ENCODE data around the gene VAV2.

VAV2 gene

DNA sequence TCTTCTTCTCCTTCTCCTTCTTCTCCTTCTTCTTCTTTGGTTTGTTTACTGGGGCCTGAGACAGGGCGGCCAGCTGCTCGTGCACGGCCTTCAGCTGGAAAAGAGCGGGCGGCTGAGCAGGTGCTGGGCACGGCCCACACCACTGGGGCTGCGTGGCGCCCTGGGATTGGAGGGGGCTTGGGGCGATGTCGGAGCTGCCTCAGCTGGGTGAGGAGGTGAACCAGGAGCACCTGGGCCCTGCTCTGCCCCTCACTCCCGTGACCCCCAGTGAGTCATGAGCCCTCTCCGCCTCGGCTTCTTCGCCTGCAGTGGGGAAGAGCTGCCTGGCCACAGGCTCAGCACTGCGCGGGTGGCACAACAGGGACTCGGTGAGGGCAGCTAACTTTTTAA is 48.0 kb upstream of the VAV2 start:
- no peak overlapping the region for H3K4me2 ChIP-seq (ENCODE audit: low read depth, low read length, poor library complexity, severe bottlenecking)
- H3K27me3 ChIP-seq (ENCODE audit: low read length), result no peaks in the 10 kb centered on the region
- no peak overlapping the region for H2AFZ ChIP-seq (ENCODE audit: low read depth, low read length, severe bottlenecking)
- TF ChIP-seq CTCF (IDR thresholded peaks at IDR 0.05; ENCODE audit: insufficient read depth, low read length, poor library complexity, severe bottlenecking), result no peak
- TF ChIP-seq EZH2phosphoT487 (conservative IDR thresholded peaks at IDR 0.05; ENCODE audit: low read length), result no peak
- H4K20me1 ChIP-seq (ENCODE audit: low read depth, low read length), result no peaks in the 10 kb centered on the region
- H3K9me3 ChIP-seq (ENCODE audit: insufficient read depth, low read length), result no peaks in the 10 kb centered on the region
- H3K36me3 ChIP-seq (ENCODE audit: low read length), result no peaks in the 10 kb centered on the region
- no peak overlapping the region for H3K9ac ChIP-seq (ENCODE audit: low read length)
- H3K9me2 ChIP-seq (replicated peaks; ENCODE audit: insufficient read depth, low read length), result no peaks in the 10 kb centered on the region
- H3K27ac ChIP-seq (ENCODE audit: low read depth, low read length), result no peak overlapping the region
- no peaks in the 10 kb centered on the region for H3F3A ChIP-seq (ENCODE audit: insufficient read depth)
- H3K79me2 ChIP-seq (ENCODE audit: insufficient read depth, low read length), result no peaks in the 10 kb centered on the region
- H3K4me3 ChIP-seq (ENCODE audit: insufficient read depth, low read length, poor library complexity, severe bottlenecking), result no peak overlapping the region

DNA sequence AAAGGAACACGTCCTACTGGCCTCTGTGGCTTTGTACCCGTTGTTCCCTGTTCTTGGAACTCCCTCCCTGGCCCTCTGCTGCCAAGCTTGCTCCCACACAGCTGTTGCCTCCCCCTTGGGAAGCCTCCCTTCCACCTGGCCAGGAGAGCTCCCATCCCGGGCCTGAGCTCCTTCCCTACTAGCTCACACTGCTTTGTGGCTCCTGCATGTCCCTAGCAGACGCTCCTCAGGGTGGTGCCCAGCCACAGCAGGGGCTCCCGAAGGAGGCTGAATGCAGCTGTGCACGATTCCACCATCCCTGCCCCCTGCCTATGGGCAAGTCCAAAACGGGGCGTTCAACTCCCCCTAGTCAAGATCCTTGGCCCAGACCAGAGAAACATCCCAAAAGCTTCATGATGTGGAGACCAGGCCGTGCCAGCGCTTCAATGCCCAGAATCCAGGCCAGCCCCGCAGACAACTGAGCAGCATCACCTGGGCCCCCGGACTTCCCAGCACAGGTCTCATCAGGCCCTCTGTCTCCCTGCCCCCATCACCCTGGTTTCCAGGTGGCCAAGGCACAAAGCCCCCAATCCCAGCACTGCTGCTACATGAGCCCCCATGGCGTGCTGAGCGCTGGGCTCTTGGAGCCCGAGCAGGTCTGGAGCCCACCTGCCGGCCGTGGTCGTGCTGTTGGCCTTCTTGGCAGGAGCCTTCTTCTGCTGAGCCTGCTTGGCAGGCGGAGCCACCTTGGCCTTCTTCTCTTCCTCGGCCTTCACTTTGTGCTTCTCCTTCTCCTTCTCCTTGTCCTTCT is 47.5 kb upstream of the VAV2 start:
- H2AFZ ChIP-seq (ENCODE audit: low read depth, low read length, severe bottlenecking), result no peak overlapping the region
- no peak overlapping the region for H3K27ac ChIP-seq (ENCODE audit: low read depth, low read length)
- no peaks in the 10 kb centered on the region for H3K9me3 ChIP-seq (ENCODE audit: insufficient read depth, low read length)
- no peaks in the 10 kb centered on the region for H3F3A ChIP-seq (ENCODE audit: insufficient read depth)
- no peak overlapping the region for H3K9ac ChIP-seq (ENCODE audit: low read length)
- no peaks in the 10 kb centered on the region for H3K9me2 ChIP-seq (replicated peaks; ENCODE audit: insufficient read depth, low read length)
- H4K20me1 ChIP-seq (ENCODE audit: low read depth, low read length), result no peaks in the 10 kb centered on the region
- no peaks in the 10 kb centered on the region for H3K79me2 ChIP-seq (ENCODE audit: insufficient read depth, low read length)
- no peaks in the 10 kb centered on the region for H3K36me3 ChIP-seq (ENCODE audit: low read length)
- TF ChIP-seq CTCF (IDR thresholded peaks at IDR 0.05; ENCODE audit: insufficient read depth, low read length, poor library complexity, severe bottlenecking) (no peak), EZH2phosphoT487 (conservative IDR thresholded peaks at IDR 0.05; ENCODE audit: low read length) (no peak)
- H3K4me2 ChIP-seq (ENCODE audit: low read depth, low read length, poor library complexity, severe bottlenecking), result no peak overlapping the region
- no peak overlapping the region for H3K4me3 ChIP-seq (ENCODE audit: insufficient read depth, low read length, poor library complexity, severe bottlenecking)
- H3K27me3 ChIP-seq (ENCODE audit: low read length), result no peaks in the 10 kb centered on the region

- H2AFZ ChIP-seq (ENCODE audit: low read depth, low read length, severe bottlenecking), result no peak overlapping the region
- no peaks in the 10 kb centered on the region for H3F3A ChIP-seq (ENCODE audit: insufficient read depth)
- H3K27me3 ChIP-seq (ENCODE audit: low read length), result no peaks in the 10 kb centered on the region
- no peak overlapping the region for H3K9ac ChIP-seq (ENCODE audit: low read length)
- no peak overlapping the region for H3K4me2 ChIP-seq (ENCODE audit: low read depth, low read length, poor library complexity, severe bottlenecking)
- H3K9me2 ChIP-seq (replicated peaks; ENCODE audit: insufficient read depth, low read length), result no peaks in the 10 kb centered on the region
- no peak overlapping the region for H3K27ac ChIP-seq (ENCODE audit: low read depth, low read length)
- no peaks in the 10 kb centered on the region for H3K36me3 ChIP-seq (ENCODE audit: low read length)
- H3K79me2 ChIP-seq (ENCODE audit: insufficient read depth, low read length), result no peaks in the 10 kb centered on the region
- H4K20me1 ChIP-seq (ENCODE audit: low read depth, low read length), result no peaks in the 10 kb centered on the region
- no peak overlapping the region for H3K4me3 ChIP-seq (ENCODE audit: insufficient read depth, low read length, poor library complexity, severe bottlenecking)
- no peaks in the 10 kb centered on the region for H3K9me3 ChIP-seq (ENCODE audit: insufficient read depth, low read length)
- TF ChIP-seq EZH2phosphoT487 (conservative IDR thresholded peaks at IDR 0.05; ENCODE audit: low read length) (no peak), CTCF (IDR thresholded peaks at IDR 0.05; ENCODE audit: insufficient read depth, low read length, poor library complexity, severe bottlenecking) (no peak)
These were observed 45.5 kb upstream of the VAV2 start for GRCh38 chr9:134037641-134038040.
